Measurements from ENCODE around the gene SNX10.

The SNX10 gene

DNA sequence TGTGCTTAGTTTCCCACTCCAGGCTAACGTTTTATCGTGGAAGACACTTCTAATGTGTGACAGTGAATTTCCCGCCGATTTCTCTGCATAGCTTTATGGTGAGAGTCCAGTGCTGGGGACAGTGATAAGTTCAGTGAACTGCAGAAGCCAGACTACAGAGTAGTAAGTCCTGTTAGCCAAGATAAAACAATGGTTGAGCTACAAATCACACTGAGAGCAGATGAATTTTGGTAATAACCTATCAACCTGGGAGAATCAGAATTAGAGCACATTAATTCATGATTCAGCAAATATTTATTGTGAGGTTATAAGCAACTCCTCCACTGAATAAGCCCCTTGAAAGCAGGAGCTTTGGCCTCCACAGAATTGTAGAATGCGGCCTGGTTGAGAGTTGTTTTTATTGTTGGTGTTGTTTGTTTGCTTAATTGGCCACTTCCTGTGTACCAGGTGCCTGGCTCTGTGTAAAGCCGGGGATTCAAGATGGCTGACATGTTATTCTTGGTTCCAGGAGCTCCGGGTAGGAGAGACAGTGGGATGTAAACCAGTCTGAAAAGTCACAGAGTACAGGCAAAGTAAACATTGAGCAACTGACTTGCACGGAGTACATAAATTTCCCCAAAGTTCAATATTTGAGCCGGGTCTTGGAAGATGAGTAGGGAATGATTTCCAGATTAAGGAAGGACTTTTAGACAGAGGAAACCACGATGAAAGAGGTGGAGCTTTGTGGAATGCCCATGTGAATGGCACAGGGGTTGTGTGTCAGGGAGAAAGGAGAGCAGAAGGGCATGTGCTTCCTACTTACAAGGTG is 112.7 kb downstream of the SNX10 start:
- DNase-seq (ENCODE audit: low read depth), result no peak

DNA sequence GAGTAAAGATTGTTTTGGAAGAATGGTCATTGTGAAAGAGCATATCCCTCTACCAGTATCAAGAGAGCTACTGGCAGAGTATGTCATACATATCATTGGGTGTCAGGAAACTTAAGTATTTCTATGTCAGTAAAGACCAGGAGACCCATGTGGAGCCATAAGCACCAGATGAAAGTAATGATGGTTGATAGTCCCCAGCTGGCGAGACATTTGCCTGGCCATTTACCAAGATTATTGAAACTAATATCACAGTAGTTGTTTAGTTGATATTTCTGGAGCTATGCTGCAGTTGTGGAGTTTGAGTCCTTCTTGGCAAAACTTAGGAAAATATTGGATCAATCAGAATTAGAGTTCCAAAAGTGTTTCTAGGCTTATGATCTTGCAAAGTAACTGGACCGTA is 114.8 kb downstream of the SNX10 start:
- DNase-seq (ENCODE audit: low read depth), result no peak

DNA sequence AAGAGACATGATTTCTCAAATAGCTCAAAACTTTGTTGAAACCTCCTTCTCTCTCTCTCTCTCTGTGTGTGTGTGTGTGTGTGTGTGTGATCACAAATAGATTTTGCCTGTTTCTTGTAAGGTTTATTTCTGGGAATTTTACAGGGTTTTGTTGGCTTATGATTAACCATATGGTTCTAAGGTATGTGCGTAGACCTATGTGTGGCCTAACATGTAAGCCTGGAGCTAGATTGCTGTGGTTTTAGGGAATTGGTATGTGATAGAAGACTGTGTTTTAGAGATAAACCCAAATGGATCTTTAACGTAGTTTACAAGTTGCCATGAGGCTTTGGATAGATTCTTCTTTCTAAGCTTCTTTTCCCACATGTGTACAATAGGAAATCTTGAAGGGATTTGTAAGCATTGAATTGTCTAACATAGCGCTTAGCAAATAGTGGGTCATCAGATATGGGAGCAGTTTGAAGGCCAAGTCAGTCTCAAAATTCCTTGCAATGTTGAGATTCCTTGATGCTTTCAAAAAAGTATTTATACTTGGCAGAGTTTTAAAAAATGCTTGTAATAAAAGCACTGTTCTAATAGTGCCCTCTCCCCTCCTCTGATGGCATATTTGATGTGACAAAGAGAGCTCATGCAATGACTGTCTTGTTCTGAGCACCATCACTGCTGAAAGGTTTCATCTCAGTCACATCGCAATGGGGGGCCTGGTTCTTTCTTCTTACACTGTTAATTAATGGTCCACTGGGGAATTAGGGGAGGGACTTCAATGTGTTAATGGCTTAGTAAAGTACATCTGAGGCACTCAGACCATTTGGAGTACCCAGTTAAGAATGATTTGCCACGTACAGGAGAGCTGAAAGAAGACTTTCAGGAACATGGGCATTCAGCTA is 118.2 kb downstream of the SNX10 start:
- no peak for DNase-seq (ENCODE audit: low read depth)

DNA sequence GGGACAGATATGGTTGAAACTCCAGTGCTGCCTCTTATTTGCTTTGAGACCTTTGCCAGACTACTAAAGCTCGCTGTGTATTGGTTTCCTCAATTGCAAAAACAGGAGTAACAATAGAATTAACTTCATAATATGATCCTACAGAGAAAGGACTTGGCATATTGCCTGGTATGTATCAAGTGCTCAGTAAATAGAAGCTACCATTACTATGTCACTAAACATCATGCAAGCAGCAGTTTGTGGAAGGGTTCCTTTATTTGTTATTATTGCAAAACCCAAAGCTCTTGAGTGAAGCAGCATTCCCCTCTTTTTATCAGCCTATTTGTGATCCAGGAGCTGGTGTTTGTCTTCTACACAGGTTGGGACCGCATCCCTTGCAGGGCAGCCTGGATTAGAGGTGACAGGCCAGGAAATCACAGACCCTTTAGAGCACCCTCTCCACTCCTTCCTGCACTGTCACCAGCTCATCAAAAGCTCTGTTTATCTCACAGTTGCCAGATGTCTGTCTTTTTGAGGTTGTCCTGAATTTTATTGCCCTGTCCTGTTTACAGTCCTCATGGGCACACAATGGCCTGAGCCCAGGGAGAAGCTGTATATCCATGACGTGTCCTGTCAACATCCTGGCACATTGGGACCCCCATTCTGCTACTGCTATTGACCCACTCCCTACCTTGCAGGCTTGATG is 121.5 kb downstream of the SNX10 start:
- no peak for DNase-seq (ENCODE audit: low read depth)

DNA sequence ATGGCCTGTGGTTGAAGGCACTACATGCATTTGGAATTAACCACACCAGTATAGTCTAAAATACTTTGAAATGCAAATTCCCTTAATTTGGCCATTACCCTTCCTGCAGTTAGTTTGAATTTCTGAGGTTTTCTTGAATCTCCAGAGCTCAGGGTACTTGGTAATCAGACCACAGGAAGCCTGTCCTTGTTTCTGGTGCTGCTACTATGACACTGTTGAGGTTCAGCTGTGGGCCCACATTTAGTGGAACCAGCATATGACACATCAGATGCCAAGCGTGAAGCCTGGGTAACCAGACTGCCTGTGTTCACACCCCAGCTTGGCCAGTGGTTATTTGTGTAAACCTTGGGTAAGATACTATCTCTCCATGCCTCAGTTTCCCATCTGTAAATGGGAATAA is 124.3 kb downstream of the SNX10 start:
- no peak for DNase-seq (ENCODE audit: low read depth)

DNA sequence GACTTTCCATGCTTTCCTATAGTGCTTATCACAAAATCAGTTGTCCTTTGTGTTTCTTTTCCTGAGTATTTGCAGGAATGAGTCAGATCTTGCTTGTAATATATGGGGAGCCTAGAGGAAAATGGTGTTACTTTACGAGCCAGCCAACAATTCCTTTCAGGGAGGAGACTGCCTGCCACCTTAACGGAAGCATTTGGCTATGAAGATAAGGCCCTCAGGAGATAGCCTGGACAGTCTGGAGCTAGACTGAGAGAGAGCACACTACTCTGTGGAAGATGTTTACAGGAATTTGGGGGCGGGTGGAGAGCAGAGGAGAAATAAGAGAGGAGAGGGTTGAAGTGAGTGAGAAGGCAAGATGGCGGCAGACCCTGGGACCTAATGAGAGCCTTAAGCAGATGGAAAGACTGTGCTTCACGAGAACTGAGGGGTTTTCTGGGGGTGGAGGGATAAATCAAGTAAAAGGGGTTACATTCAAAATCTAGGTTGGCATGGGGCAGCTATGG is 126.3 kb downstream of the SNX10 start:
- DNase-seq (ENCODE audit: low read depth), result no peak

DNA sequence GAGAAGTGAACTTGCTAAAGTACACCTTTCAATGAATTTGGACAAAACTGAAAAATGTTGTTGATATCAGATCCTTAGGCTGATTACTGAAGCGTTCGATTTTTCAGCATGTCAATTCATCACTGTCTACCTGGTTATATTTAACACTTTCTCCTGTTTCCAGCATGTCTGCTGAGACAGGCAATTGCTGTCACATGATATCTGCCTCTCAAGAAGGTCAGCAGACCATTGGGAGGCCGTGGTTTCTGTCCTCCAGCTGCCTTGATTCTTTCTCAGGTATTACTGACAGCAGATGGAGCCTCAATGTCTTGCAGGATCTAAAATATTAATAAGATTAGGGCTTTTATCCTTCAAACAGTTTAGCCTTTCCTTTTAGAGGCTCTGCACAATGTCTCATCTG is 127.5 kb downstream of the SNX10 start:
- DNase-seq (ENCODE audit: low read depth), result no peak

DNA sequence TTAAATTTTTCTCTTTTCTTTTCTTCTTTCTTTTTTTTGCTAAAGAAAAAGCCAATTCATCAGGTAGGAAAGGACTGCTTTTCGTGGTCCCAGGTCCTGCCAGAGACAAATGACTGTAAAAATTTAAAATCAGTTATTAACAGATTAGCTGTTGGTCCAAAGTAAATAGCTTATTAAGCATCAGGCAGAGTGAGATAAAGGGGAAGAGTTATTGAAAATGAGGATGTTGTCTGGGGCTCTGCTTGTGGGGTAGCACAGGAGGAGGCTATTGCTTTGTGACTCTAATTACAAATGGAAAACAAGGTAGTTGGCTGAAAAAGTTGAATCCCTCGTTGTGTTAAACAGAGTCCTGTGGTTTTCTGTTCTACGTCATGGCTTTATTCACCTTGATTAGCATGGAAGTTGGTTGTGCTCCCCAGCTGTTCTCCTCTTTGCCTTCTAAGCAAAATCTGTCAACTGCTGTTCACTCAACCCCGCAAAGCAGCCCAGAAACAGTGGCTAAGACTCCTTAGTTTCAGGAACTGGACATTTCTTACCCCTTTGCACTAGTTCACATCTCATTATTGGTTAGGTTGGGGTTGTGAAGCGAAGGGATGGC is 128.9 kb downstream of the SNX10 start:
- no peak for DNase-seq (ENCODE audit: low read depth)

DNA sequence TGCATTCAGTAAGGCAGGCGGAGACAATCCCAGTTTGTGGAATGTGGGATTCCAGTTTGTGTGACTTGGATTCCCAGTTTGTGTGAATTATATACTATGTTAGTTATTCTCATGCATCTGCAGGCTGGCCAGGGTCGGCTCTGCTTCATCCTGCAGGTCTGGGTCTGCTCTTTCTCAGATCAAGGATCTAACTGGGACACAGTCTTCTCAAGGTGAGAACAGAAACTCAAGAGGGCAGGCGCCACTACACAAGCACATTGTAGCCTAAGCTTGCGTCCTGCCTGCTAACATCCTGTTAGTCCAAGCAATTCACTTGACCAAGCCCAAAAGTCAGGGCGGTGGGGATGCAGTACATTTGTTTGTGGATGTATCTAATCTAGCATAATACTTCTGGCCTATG is 131.1 kb downstream of the SNX10 start:
- no peak for DNase-seq (ENCODE audit: low read depth)

DNA sequence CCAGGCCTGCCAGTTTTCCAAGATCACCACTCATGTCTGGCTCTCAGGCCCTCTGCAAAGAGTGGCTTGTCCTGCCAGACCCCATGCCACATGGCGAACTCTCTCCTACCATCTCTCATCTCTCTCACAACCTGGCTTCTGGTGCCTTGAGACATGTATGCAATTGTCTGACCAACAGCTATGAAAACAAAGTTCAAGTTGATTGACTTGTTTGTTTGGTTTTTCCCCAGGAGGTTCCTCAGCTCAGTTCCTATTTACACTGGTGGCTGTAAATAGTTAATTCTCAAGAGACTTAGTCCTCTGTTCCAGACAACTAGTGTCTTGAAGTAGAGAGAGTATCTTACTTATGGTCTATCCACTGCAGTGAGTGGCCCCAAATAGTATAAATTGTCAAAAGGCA is 131.8 kb downstream of the SNX10 start:
- no peak for DNase-seq (ENCODE audit: low read depth)

All from stimulated activated CD8-positive, alpha-beta memory T cell treated with anti-CD3 and anti-CD28 coated beads, Interleukin-7, amount 100 ng/mL, for 24 hours (primary cell).